GM12892 (cell line): Measurements from ENCODE around the gene IVNS1ABP.

Source experiments
- POLR2A ChIP-seq: IDR thresholded peaks from 2 replicates; pipeline ENCODE4 v1.6.1; 2011; ENCODE audit warnings: low read depth, low read length, control low read depth
- POLR2AphosphoS5 ChIP-seq: IDR thresholded peaks from 2 replicates; pipeline ENCODE4 v1.6.1; 2011; ENCODE audit warnings: low read depth, low read length, control low read depth
- TAF1 ChIP-seq: IDR thresholded peaks from 2 replicates; pipeline ENCODE4 v1.6.1; 2011; ENCODE audit warnings: low read depth, mild to moderate bottlenecking, control low read depth, low read length, borderline replicate concordance

DNA sequence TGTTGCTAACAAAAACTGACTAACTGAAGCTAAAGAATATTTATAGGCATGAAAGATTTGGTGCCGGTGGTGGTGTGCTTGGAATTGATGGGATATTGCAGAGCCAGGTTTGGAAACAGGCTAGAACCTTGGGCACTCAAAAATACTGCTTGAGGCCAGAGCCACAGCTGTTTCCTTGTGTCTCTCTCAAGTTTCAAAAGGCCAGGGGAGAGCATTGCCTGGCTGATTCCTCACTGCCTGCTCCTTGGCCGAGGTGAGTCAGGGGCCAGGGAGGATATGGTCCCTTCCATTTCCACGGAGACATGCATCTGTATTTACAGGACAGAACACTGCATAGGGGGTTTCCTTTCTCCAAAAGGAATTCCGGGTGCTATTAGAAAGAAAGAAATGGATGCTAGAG, 36.1 kb upstream of the IVNS1ABP start:
- no peak for TF ChIP-seq POLR2A
- TF ChIP-seq POLR2AphosphoS5: no peak
- no peak for TF ChIP-seq TAF1
